Pons (tissue), 1 donor: ENCODE results near the gene PARVA.

Experiments
- DNase-seq: peaks from one replicate; pipeline ENCODE4 v3.0.0-alpha.2; 2016; ENCODE audit warnings: low spot score

PARVA gene

DNA sequence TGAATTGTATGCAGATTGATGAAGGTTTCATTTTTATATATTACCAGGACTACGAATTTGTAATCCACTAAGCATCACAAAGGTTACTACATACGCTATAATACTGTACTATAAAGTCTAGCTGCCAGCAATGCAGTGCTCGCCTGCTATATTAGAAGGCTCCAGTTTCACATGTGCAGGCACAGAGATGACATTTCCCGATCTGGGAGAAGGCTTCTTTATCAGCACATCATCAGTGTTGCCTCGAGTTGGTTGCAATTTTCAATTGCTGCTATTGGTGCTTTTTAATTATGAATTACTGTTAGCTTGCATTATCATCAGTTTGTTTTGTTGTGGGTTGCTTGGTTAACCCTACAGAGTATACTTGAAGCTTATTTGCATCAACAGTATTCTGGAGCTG is 153.6 kb downstream of the PARVA start:
- no peak for DNase-seq

GRCh38 chr11:12531681-12532080 is 154.3 kb downstream of the PARVA start:
- DNase-seq = no peak

- DNase-seq = no peak
These were observed 155.2 kb downstream of the PARVA start for GRCh38 chr11:12532580-12532979.

- no peak for DNase-seq
These were observed 157.2 kb downstream of the PARVA start for GRCh38 chr11:12534549-12534948.

DNA sequence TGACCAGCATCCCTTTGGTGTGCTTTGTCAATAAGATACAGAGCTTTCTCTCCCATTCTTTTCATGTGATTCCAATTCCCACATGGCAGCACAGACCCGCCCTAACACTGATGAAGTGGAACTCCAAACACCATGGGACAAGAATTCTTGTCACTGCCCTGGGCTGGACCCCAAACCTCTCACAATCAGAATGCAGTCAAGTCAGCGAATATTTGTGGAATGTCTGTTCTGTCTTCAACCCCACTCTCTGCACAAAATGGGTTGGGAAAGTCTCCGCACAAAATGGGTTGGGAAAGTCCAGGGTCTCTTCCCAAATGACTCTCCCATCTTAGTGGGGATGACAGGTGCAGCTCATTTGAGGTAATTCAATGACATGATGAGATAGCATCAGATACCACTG is 157.9 kb downstream of the PARVA start:
- no peak for DNase-seq

DNA sequence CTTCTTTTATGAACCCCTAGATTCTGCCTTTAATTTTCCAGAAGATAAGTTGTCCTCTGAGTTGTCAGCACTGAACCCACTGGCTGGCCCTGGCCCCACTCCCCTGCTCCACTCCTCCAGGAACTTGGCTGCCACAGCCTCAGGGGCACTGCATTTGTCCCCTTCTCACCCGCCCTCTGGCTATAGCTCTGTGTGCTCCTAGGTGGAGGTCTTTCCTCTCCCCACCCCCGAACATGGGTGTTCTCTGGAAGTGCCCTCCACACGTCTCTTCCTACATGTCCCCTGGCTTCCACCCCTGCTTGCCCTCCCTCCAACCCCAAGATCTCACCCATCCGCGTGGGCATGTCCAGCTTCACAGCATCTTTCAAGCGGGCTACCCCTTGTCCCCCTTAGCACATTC is 159.2 kb downstream of the PARVA start:
- DNase-seq = no peak

- DNase-seq = no peak
These were observed 160.5 kb downstream of the PARVA start for GRCh38 chr11:12537778-12538401.

- no peak for DNase-seq
These were observed 161.6 kb downstream of the PARVA start for GRCh38 chr11:12538889-12539421.

GRCh38 chr11:12539572-12539971 is 162.2 kb downstream of the PARVA start:
- DNase-seq = no peak

GRCh38 chr11:12540075-12540680 is 162.8 kb downstream of the PARVA start:
- no peak for DNase-seq

DNA sequence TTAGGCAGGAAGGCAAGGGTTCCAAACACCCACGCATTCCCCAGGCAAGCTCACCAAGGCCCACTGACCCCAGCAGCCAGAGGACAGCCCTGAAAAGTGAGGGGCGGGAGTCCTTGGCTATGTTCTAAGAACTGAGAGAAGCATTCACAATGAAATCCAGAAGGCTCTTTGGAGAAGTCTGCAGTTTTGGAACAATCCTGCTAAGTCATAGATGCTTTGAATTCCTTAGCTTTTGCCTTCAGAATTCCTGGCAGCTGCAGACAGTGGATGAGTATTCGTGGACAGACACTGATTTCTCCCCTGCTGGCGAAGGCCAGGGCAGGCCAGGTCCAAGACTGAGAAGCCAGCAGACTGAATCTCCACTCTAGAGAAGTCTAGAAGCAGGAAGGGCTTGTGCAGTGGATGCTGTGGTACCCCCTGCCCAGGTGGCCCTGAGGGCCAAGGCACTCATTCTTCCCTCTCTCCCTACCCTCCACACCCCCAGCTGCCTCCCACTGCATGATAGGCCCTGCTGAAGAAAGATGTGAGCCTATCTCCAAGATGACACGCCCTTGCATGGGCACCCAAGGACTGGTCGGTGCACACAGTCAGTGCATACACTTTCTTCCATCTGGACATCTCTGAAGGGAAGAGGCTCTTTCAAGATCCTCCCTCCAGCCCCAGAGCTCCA is 163.7 kb downstream of the PARVA start:
- no peak for DNase-seq

DNA sequence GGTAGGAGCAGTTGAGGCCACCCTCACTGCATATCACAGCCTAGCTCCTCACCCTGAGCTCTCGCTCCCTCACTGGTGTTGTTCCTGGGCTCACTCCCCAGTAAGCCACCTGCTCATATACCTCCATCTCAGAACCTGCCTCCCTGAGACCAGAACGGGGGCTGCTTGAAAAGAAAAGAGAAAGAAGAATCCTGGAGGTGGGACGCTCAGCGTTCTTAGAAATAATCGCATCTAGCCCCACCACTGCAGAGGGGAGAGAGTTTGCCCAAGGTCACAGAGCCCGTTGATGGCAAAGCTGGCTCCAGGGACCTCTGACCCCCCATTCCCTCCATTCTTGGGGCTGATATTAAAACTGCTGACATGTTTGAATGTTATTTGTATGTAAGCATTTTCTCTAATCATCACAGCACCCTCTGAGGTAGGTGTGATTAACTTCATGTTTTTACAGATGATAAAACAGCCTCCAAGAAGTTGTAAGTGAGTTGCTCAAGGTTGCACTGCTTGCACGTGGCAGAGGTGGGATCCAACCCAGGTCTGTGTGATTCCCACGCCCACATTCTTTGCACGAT is 164.3 kb downstream of the PARVA start:
- DNase-seq = no peak

DNA sequence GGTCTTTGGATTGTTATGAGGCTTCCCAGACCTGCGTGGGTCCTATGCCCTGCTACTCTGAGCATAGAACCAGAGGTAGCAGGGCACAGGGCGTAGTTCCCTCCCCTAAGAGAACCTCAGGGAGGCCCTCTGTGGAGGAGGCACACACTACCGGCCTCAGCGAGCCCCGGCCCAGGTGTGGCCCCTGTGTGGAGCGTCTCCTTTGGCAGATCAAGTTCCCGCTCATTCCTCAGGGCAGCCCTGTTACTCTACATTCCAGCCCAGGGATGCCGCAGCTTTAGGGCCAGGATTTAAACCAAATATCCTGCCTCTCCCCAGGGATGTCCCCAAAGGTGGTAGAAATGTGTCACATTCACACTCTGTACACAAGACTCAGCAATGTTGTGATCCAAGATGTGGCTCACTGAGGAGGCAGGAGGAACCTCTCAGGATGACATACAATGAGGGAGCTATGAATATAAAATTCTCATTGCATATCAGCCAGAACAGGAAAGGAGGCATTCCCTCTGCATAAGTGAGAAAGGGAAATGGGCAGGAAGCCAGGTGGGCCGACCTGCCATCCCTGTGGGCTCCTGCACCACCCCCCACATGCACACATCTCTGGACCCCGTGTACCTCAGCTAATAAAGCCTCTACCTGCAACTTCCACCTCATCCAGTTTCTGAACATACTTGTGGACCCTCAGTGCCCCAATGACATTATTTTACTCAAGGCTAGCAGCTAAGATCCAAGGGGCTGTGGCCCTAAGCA is 165.0 kb downstream of the PARVA start:
- DNase-seq = no peak

GRCh38 chr11:12543596-12544415 is 166.4 kb downstream of the PARVA start:
- DNase-seq = no peak

- DNase-seq = no peak
These were observed 167.8 kb downstream of the PARVA start for GRCh38 chr11:12544986-12545775.

DNA sequence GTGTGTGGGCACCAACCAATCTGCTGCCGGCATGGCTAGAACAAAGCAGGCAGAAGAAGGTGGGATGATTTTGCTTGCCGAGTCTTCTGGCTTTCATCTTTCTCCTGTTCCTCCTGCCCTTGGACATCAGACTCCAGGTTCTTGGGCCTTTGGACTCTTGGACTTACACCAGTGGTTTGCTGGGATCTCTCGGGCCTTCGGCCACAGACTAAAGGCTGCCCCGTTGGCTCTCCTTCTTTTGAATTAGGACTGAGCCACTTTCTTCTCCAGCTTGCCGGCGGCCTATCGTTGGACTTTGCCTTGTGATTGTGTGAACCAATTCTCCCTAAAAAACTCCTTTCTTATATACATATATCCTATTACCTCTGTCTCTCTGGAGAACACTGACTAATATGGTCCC is 168.8 kb downstream of the PARVA start:
- DNase-seq = no peak

DNA sequence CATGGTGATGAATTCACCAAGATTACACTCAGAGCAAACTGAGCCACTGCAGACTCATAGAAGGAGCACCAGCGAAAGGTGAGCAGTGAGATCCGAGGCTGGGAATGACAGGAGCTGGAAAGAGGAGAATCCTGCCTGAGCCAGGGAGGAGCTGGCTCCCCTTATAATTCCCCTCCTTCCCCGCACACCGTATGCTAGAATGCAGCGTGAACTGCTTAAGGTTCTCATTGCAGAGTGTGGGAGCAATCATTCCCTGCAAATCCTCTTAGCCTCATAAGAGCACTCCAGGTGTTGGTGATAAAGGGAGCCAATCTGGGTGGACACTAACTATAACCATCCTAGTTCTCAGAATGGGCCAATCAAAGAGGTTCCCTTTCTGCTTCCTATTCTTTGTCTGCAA is 169.3 kb downstream of the PARVA start:
- no peak for DNase-seq

GRCh38 chr11:12547953-12548650 is 170.7 kb downstream of the PARVA start:
- DNase-seq = no peak

DNA sequence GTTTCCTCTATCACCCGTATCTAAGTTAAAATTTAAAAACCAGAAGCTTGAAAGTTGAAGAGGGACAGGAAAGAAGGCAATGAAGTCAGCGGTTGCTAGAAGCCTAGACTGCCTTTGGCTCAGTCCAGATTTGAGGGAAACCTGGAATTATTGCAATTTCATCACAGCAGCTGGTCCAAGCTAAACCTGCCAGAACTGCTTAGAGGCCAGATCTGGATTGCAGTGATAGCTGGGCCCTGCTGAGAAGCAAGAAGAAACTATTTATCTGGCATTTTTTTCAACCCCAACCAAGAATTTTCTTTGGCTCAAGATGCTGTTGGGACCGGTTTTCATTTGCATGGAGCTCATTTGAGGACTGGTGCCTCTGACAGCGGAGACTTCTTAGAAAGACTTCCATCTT is 175.3 kb downstream of the PARVA start:
- DNase-seq = peak; percentile 15

DNA sequence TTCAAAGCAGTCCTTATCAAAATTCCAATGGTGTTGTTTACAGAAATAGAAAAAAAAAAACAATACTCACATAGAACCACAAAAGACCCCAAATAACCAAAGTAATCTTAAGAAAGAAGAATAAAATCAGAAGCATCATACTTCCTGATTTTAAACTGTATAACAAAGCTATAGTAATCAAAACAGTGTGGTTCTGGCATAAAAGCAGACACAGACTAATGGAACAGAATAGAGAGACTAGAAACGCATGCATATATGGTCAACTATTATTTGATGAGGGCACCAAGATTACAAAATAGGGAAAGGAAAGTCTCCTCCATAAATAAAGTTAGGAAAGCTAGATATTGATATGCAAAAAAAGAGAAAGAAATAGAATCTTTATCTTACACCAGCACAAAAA is 176.8 kb downstream of the PARVA start:
- no peak for DNase-seq
